ENCODE data around the gene ACY1. TPM values are rescaled to one million over a fixed set of nuclear protein-coding genes. Genes with fewer than 3 reads are reported as not detected.

Gene ACY1
- total RNA-seq, 1 donor from 2014 or later: 59.4 TPM

DNA sequence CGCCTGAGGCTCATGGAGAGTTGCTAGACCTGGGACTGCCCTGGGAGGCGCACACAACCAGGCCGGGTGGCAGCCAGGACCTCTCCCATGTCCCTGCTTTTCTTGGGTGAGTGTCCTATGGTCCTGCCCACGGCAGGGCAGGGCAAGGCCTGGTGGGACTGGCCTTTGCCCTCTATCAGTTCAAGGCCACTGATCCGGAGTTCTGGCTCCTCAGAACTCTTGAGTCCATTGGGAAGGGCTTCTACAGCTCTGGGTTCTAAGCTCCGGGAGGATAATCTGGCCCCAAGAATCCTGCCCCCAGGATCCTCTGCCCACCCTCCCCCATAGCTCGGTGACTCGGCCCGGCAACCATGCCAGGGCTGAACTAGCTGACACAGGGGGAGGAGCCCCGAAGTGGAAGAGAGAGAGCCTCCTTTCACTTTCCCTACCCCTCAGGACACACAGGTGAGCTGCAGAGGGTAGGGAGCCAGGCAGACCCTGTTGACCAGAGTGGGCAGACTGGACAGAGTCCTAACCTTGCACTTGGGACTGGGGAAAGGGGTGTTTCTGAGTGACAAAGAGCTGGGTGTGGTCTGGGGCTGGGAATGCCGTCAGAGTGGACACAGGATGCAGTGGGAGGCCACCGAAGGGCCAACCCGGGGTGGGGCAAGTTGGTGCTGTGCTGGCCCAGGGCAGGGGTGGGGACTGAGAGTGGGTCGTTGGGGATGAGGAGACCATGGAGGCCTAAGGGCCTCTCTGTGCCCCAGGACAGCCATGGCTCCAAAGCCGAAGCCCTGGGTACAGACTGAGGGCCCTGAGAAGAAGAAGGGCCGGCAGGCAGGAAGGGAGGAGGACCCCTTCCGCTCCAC, 40.5 kb upstream of the ACY1 start:
- H3K4me3 ChIP-seq (ENCODE audit: low read depth, low read length): peak overlapping the region; percentile 44
- no peak for TF ChIP-seq CTCF (IDR thresholded peaks at IDR 0.05; ENCODE audit: insufficient read depth, low read length, poor library complexity, severe bottlenecking)
- H3K36me3 ChIP-seq (ENCODE audit: control insufficient read depth, insufficient read depth, low read length): no peaks in the 10 kb centered on the region
- no peaks in the 10 kb centered on the region for H3K27me3 ChIP-seq (ENCODE audit: control insufficient read depth, insufficient read depth, low read length)
- DNase-seq (ENCODE audit: low read depth): no peak

- Histone ChIP-seq H3K36me3 (ENCODE audit: control insufficient read depth, insufficient read depth, low read length) (no peaks in the 10 kb centered on the region), H3K4me3 (ENCODE audit: low read depth, low read length) (no peak overlapping the region), H3K27me3 (ENCODE audit: control insufficient read depth, insufficient read depth, low read length) (no peaks in the 10 kb centered on the region)
- TF ChIP-seq CTCF (IDR thresholded peaks at IDR 0.05; ENCODE audit: insufficient read depth, low read length, poor library complexity, severe bottlenecking): no peak
- no peak for DNase-seq (ENCODE audit: low read depth)
These were observed 39.6 kb upstream of the ACY1 start for GRCh38 chr3:51943451-51944391.

DNA sequence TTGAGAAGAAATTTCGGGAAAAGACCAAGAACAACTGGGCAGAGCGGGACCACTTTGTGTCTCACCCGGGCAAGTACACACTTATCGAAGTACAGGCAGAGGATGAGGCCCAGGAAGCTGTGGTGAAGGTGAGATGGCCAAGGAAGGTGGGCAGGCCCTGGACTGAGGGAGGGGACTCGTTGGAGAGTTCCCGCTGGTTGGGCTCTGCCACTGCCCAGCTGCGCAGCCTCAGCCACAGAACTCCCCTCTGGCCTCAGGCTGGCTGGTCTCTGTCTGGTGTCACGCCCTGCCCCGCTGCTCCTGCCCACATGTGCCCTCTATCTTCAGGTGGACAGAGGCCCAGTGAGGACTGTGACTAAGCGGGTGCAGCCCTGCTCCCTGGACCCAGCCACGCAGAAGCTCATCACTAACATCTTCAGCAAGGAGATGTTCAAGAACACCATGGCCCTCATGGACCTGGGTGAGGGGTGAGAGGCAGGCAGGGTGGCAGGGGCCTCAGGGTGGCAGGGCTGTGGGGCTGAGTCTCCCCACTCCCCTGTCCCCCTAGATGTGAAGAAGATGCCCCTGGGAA, 38.8 kb upstream of the ACY1 start:
- Histone ChIP-seq H3K27me3 (ENCODE audit: control insufficient read depth, insufficient read depth, low read length) (no peaks in the 10 kb centered on the region), H3K36me3 (ENCODE audit: control insufficient read depth, insufficient read depth, low read length) (no peaks in the 10 kb centered on the region), H3K4me3 (ENCODE audit: low read depth, low read length) (no peak overlapping the region)
- DNase-seq (ENCODE audit: low read depth): no peak
- TF ChIP-seq CTCF (IDR thresholded peaks at IDR 0.05; ENCODE audit: insufficient read depth, low read length, poor library complexity, severe bottlenecking): no peak

GRCh38 chr3:51945031-51945840, 38.1 kb upstream of the ACY1 start:
- no peak for TF ChIP-seq CTCF (IDR thresholded peaks at IDR 0.05; ENCODE audit: insufficient read depth, low read length, poor library complexity, severe bottlenecking)

DNA sequence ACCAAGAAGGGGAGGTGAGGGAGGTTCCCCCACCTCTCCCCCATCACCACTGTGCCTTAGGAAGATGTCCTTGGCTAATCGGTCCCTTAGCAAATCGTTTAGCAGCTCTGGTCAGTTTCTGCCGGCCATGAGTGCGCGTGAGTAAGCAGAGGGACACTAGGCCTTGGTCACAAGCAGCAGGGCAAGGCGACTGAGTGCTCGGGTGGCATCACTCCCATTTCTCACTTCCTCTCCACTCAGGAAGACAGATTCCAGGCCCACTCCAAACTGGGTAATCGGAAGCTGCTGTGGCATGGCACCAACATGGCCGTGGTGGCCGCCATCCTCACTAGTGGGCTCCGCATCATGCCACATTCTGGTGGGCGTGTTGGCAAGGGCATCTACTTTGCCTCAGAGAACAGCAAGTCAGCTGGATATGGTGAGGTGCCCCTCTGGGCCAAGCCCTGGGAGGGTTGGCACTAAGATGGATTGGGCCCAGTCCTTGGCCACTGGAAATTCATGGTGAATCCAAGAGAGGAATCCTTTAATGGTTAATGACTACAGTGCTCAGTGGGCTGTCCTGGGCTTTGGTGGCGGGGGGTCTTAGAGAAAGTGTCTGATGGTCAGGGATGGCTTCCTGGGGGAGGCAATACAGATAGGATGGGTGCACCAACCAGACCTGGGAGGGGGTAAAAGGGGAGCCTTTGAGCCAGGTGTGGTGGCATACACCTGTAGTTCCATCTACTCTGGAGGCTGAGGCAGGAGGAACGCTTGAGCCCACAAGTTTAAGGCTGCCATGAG, 37.2 kb upstream of the ACY1 start:
- no peak for TF ChIP-seq CTCF (IDR thresholded peaks at IDR 0.05; ENCODE audit: insufficient read depth, low read length, poor library complexity, severe bottlenecking)
- Histone ChIP-seq H3K27me3 (ENCODE audit: control insufficient read depth, insufficient read depth, low read length) (no peaks in the 10 kb centered on the region), H3K4me3 (ENCODE audit: low read depth, low read length) (no peak overlapping the region), H3K36me3 (ENCODE audit: control insufficient read depth, insufficient read depth, low read length) (no peaks in the 10 kb centered on the region)
- DNase-seq (ENCODE audit: low read depth): no peak

More at GRCh38 chr3:51945031-51945840, 38.1 kb upstream of the ACY1 start:
- DNase-seq (ENCODE audit: low read depth): no peak
- no peaks in the 10 kb centered on the region for H3K27me3 ChIP-seq (ENCODE audit: control insufficient read depth, insufficient read depth, low read length)
- H3K36me3 ChIP-seq (ENCODE audit: control insufficient read depth, insufficient read depth, low read length): no peaks in the 10 kb centered on the region
- no peak overlapping the region for H3K4me3 ChIP-seq (ENCODE audit: low read depth, low read length)
